22Rv1 (cell line): Measurements from ENCODE around the gene TC2N.

Experiments used
- ZFX ChIP-seq: fragments of 450-650 bp; IDR thresholded peaks from 2 replicates; pipeline ENCODE4 v1.6.1; 2017; ENCODE audit warnings: antibody characterized with exemption, borderline replicate concordance
- TF ChIP-seq, protein P1 (sequence below): fragments of 450-650 bp; IDR thresholded peaks from 2 replicates; pipeline ENCODE4 v1.5.1; 2017; ENCODE audit warnings: mild to moderate bottlenecking

DNA sequence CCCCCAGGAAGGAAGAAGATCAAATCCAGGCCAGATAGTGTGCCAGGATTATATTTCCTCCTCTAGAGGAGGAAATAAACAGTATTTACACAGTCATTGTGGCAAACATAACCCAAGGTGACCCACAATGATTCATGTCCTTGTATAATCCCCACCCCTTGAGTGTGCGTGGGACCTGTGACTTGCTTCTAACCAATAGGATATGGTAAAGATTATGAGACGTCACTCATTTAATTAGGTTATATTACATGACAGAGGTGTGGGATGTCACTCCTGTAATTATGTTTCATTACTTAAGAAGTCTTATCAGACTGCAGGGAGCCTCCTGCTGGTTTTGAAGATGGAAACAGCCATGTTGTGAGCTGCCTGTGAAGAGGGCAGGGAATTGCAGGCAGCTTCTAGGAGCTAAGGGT is 123.3 kb downstream of the TC2N start:
- TF ChIP-seq, protein P1, sequence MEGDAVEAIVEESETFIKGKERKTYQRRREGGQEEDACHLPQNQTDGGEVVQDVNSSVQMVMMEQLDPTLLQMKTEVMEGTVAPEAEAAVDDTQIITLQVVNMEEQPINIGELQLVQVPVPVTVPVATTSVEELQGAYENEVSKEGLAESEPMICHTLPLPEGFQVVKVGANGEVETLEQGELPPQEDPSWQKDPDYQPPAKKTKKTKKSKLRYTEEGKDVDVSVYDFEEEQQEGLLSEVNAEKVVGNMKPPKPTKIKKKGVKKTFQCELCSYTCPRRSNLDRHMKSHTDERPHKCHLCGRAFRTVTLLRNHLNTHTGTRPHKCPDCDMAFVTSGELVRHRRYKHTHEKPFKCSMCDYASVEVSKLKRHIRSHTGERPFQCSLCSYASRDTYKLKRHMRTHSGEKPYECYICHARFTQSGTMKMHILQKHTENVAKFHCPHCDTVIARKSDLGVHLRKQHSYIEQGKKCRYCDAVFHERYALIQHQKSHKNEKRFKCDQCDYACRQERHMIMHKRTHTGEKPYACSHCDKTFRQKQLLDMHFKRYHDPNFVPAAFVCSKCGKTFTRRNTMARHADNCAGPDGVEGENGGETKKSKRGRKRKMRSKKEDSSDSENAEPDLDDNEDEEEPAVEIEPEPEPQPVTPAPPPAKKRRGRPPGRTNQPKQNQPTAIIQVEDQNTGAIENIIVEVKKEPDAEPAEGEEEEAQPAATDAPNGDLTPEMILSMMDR = no peak
- no peak for TF ChIP-seq ZFX
